A204.1 (cell line): ENCODE data around the gene CMYA5.
"Not testable (repeated sequence)": the region's sequence is repeated elsewhere in the genome, so short reads cannot be mapped to it uniquely, and the experiment has no call there.

Experiments used
- FAIRE-seq: peaks from 2 replicates; lab custom pipeline; 2012; peaks lifted over from hg19 to GRCh38; lab: Jason Lieb, UNC

Gene CMYA5

GRCh38 chr5:79750611-79751510 is 61.2 kb downstream of the CMYA5 start:
- no peak for FAIRE-seq

- no peak for FAIRE-seq
Observed at GRCh38 chr5:79753092-79753491, 63.5 kb downstream of the CMYA5 start.

GRCh38 chr5:79753877-79754645 is 64.4 kb downstream of the CMYA5 start:
- no peak for FAIRE-seq

GRCh38 chr5:79754865-79755555 is 65.4 kb downstream of the CMYA5 start:
- FAIRE-seq = no peak

- FAIRE-seq = no peak
Observed at GRCh38 chr5:79756076-79756475, 66.4 kb downstream of the CMYA5 start.

GRCh38 chr5:79759436-79759835 is 69.8 kb downstream of the CMYA5 start:
- no peak for FAIRE-seq

- no peak for FAIRE-seq
Observed at GRCh38 chr5:79759848-79760247, 70.2 kb downstream of the CMYA5 start.

GRCh38 chr5:79762929-79763328 is 73.3 kb downstream of the CMYA5 start:
- FAIRE-seq = no peak

GRCh38 chr5:79764147-79764546 is 74.5 kb downstream of the CMYA5 start:
- FAIRE-seq = not testable (repeated sequence)

- FAIRE-seq = no peak
Observed at GRCh38 chr5:79771387-79771786, 81.8 kb downstream of the CMYA5 start.

GRCh38 chr5:79772651-79773050 is 83.0 kb downstream of the CMYA5 start:
- no peak for FAIRE-seq

- no peak for FAIRE-seq
Observed at GRCh38 chr5:79773612-79774011, 84.0 kb downstream of the CMYA5 start.

GRCh38 chr5:79774171-79774854 is 84.7 kb downstream of the CMYA5 start:
- FAIRE-seq = no peak

- FAIRE-seq = no peak
Observed at GRCh38 chr5:79774855-79775237, 85.2 kb downstream of the CMYA5 start.

- not testable (repeated sequence) for FAIRE-seq
Observed at GRCh38 chr5:79784741-79785140, 95.1 kb downstream of the CMYA5 start.

GRCh38 chr5:79785983-79786382 is 96.3 kb downstream of the CMYA5 start:
- FAIRE-seq = no peak

- no peak for FAIRE-seq
Observed at GRCh38 chr5:79787448-79787847, 97.8 kb downstream of the CMYA5 start.

- FAIRE-seq = no peak
Observed at GRCh38 chr5:79791843-79792242, 102.2 kb downstream of the CMYA5 start.

- no peak for FAIRE-seq
Observed at GRCh38 chr5:79792463-79792862, 102.8 kb downstream of the CMYA5 start.

- FAIRE-seq = no peak
Observed at GRCh38 chr5:79793304-79793703, 103.7 kb downstream of the CMYA5 start.

- FAIRE-seq = no peak
Observed at GRCh38 chr5:79793722-79794121, 104.1 kb downstream of the CMYA5 start.

- FAIRE-seq = no peak
Observed at GRCh38 chr5:79794347-79794746, 104.7 kb downstream of the CMYA5 start.
